GM19238 (cell line): ENCODE measurements around the gene HNRNPA1.
"Not testable (repeated sequence)": the region's sequence is repeated elsewhere in the genome, so short reads cannot be mapped to it uniquely, and the experiment has no call there.

Experiments
- DNase-seq: peaks from one replicate; pipeline ENCODE4 v3.0.0; 2011; ENCODE audit warnings: low spot score; ENCODE audit not compliant: insufficient read length

HNRNPA1 gene

GRCh38 chr12:54273981-54274380, 6.5 kb upstream of the HNRNPA1 start:
- DNase-seq, result no peak

GRCh38 chr12:54276368-54276767, 4.2 kb upstream of the HNRNPA1 start:
- DNase-seq, result no peak

GRCh38 chr12:54277823-54278276, 2.7 kb upstream of the HNRNPA1 start:
- DNase-seq, result no peak

GRCh38 chr12:54279227-54279631, 1.3 kb upstream of the HNRNPA1 start:
- DNase-seq, result no peak

GRCh38 chr12:54279632-54280467, 676 bp upstream of the HNRNPA1 start, which contains the start of gene CBX5:
Gene CBX5, minus strand, starts transcription at chr12:54280122. Its CDS starts 22,472 bp downstream, at chr12:54257650.
- peak; percentile 90 for DNase-seq

GRCh38 chr12:54281261-54281638, 724 bp downstream of the HNRNPA1 start:
- not testable (repeated sequence) for DNase-seq

GRCh38 chr12:54281694-54282093, 1.2 kb downstream of the HNRNPA1 start:
- DNase-seq, result not testable (repeated sequence)

- DNase-seq, result no peak
Measured at GRCh38 chr12:54282949-54283593, 2.5 kb downstream of the HNRNPA1 start.

- DNase-seq, result not testable (repeated sequence)
Measured at GRCh38 chr12:54284070-54284780, 3.7 kb downstream of the HNRNPA1 start.

GRCh38 chr12:54285150-54286041, 4.9 kb downstream of the HNRNPA1 start:
- no peak for DNase-seq

- no peak for DNase-seq
Measured at GRCh38 chr12:54286042-54287030, 5.8 kb downstream of the HNRNPA1 start.

GRCh38 chr12:54287261-54288157, 7.0 kb downstream of the HNRNPA1 start:
- DNase-seq, result no peak

- no peak for DNase-seq
Measured at GRCh38 chr12:54292083-54292930, 11.8 kb downstream of the HNRNPA1 start.

GRCh38 chr12:54292931-54293241, 12.4 kb downstream of the HNRNPA1 start:
- DNase-seq, result no peak

GRCh38 chr12:54294152-54294952, 13.8 kb downstream of the HNRNPA1 start:
- DNase-seq, result peak; percentile 53

GRCh38 chr12:54294953-54295566, 14.5 kb downstream of the HNRNPA1 start:
- DNase-seq, result no peak
